SU-DHL-6 (cell line): Measurements from ENCODE around the gene COG1.

Experiments
- H2AFZ ChIP-seq: fragments of 200-600 bp; sonication (generic); 2 replicates; pipeline ENCODE4 v1.6.1; 2014; ENCODE audit warnings: low read depth, mild to moderate bottlenecking, moderate library complexity, mixed read lengths, antibody characterized with exemption, low read length; ENCODE audit not compliant: severe bottlenecking
- H3F3A ChIP-seq: fragments of 200-600 bp; shearing (Covaris generic); 2 replicates; pipeline ENCODE4 v1.6.0; 2016; ENCODE audit warnings: antibody characterized with exemption, mild to moderate bottlenecking; ENCODE audit not compliant: insufficient read depth
- H3K27ac ChIP-seq: fragments of 200-600 bp; sonication (generic); 2 replicates; pipeline ENCODE4 v1.5.1; 2016; ENCODE audit warnings: low read depth, mild to moderate bottlenecking, low read length, moderate library complexity, mixed read lengths
- H3K27me3 ChIP-seq: fragments of 200-600 bp; sonication (generic), shearing (Covaris generic); 2 replicates; pipeline ENCODE4 v1.6.0; 2014; ENCODE audit warnings: mild to moderate bottlenecking, low read length
- H3K36me3 ChIP-seq: fragments of 200-600 bp; sonication (generic); 2 replicates; pipeline ENCODE4 v1.6.1; 2014; ENCODE audit warnings: mild to moderate bottlenecking, low read length, mixed read lengths
- H3K4me2 ChIP-seq: fragments of 300-600, 200-600 bp; shearing (Covaris generic), sonication (generic); 2 replicates; pipeline ENCODE4 v1.6.0; 2014; ENCODE audit warnings: low read length, low read depth, mild to moderate bottlenecking; ENCODE audit not compliant: poor library complexity, severe bottlenecking
- H3K4me3 ChIP-seq: fragments of 200-600 bp; sonication (generic); 2 replicates; pipeline ENCODE4 v1.5.1; 2014; ENCODE audit warnings: antibody characterized with exemption, low read length, mild to moderate bottlenecking, mixed read lengths; ENCODE audit not compliant: insufficient read depth, poor library complexity, severe bottlenecking
- H3K79me2 ChIP-seq: fragments of 200-600 bp; sonication (generic); 2 replicates; pipeline ENCODE4 v1.6.1; 2014; ENCODE audit warnings: mild to moderate bottlenecking, low read length, moderate library complexity; ENCODE audit not compliant: insufficient read depth
- H3K9ac ChIP-seq: fragments of 200-600 bp; sonication (generic); 2 replicates; pipeline ENCODE4 v1.7.0; 2014; ENCODE audit warnings: mild to moderate bottlenecking, low read length
- H3K9me2 ChIP-seq: fragments of 200-600 bp; sonication (generic); replicated peaks from 2 replicates; pipeline ENCODE4 v1.6.1; 2014; ENCODE audit warnings: low read length; ENCODE audit not compliant: insufficient read depth
- H3K9me3 ChIP-seq: fragments of 200-600 bp; sonication (generic); 2 replicates; pipeline ENCODE4 v1.6.1; 2014; ENCODE audit warnings: low read length, mixed read lengths; ENCODE audit not compliant: insufficient read depth
- H4K20me1 ChIP-seq: fragments of 200-600 bp; sonication (generic); 2 replicates; pipeline ENCODE4 v1.6.1; 2014; ENCODE audit warnings: low read depth, mild to moderate bottlenecking, antibody characterized with exemption, low read length, moderate library complexity, mixed read lengths
- EZH2phosphoT487 ChIP-seq: fragments of 200-600 bp; sonication (generic), shearing (Covaris generic); conservative IDR thresholded peaks from 2 replicates; pipeline ENCODE4 v1.6.1; 2018; ENCODE audit warnings: mild to moderate bottlenecking, antibody characterized with exemption, low read length, moderate library complexity, mixed read lengths
- TF ChIP-seq, protein P1 (sequence below): fragments of 200-600 bp; sonication (generic); IDR thresholded peaks from one replicate; pipeline ENCODE4 v1.5.1; 2017; ENCODE audit warnings: antibody characterized with exemption, mild to moderate bottlenecking, low read length, moderate library complexity; ENCODE audit not compliant: insufficient read depth, poor library complexity, severe bottlenecking

The COG1 gene

DNA sequence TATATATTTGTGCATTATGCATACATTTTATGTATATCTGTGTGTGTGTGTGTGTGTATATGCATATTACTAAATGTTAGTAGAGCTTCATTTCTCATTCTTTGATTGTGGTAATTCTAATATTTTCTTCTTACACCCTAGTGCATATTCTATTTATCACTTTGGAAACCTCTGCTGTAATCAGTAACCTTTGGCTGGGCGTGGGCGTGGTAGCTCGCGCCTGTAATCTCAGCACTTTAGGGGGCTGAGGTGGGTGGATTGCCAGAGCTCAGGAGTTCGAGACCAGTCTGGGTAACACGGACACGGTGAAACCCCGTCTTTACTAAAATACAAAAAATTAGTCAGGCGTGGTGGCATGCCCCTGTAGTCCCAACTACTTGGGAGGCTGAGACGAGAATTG is 41.9 kb downstream of the COG1 start:
- H3K9ac ChIP-seq: no peak overlapping the region
- H3K4me3 ChIP-seq: no peak overlapping the region
- no peaks in the 10 kb centered on the region for H3K9me3 ChIP-seq
- no peak for TF ChIP-seq EZH2phosphoT487
- TF ChIP-seq, protein P1, sequence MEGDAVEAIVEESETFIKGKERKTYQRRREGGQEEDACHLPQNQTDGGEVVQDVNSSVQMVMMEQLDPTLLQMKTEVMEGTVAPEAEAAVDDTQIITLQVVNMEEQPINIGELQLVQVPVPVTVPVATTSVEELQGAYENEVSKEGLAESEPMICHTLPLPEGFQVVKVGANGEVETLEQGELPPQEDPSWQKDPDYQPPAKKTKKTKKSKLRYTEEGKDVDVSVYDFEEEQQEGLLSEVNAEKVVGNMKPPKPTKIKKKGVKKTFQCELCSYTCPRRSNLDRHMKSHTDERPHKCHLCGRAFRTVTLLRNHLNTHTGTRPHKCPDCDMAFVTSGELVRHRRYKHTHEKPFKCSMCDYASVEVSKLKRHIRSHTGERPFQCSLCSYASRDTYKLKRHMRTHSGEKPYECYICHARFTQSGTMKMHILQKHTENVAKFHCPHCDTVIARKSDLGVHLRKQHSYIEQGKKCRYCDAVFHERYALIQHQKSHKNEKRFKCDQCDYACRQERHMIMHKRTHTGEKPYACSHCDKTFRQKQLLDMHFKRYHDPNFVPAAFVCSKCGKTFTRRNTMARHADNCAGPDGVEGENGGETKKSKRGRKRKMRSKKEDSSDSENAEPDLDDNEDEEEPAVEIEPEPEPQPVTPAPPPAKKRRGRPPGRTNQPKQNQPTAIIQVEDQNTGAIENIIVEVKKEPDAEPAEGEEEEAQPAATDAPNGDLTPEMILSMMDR: no peak
- H3K36me3 ChIP-seq: peaks cover 13% of the 10 kb centered on the region; the same call in 1 of the 2 replicates
- no peaks in the 10 kb centered on the region for H3F3A ChIP-seq
- H3K79me2 ChIP-seq: peaks cover 50% of the 10 kb centered on the region
- H3K27ac ChIP-seq: no peak overlapping the region
- no peaks in the 10 kb centered on the region for H3K27me3 ChIP-seq
- H3K4me2 ChIP-seq: no peak overlapping the region
- H3K9me2 ChIP-seq: no peaks in the 10 kb centered on the region
- H2AFZ ChIP-seq: no peak overlapping the region
- H4K20me1 ChIP-seq: no peaks in the 10 kb centered on the region

DNA sequence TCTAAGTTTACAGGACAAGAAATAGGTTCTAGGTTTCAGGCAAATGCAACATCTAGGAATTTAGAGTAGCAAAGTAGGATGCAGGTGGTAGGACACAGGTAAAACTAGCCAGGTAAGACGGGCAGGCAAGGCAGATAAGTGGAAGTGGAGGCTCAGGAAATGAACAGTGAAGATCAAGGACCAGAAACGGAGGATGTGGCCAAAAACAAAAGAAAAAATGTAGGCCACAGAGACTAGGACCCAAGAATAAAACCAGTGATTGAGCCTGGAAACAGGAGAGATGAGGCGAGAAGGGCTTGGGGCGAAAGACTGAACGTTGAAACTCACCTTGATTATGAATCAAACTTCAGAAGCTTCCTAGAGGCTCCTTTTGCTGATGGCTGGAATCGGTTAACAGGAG is 44.9 kb downstream of the COG1 start:
- Histone ChIP-seq H4K20me1 (no peaks in the 10 kb centered on the region), H3K9me3 (no peaks in the 10 kb centered on the region), H3K4me2 (peak overlapping the region; percentile 17), H2AFZ (no peak overlapping the region), H3K9me2 (no peaks in the 10 kb centered on the region), H3K4me3 (no peak overlapping the region), H3K27ac (no peak overlapping the region), H3K36me3 (peaks cover 13% of the 10 kb centered on the region; the same call in 1 of the 2 replicates), H3F3A (no peaks in the 10 kb centered on the region), H3K27me3 (no peaks in the 10 kb centered on the region), H3K79me2 (peaks cover 28% of the 10 kb centered on the region), H3K9ac (no peak overlapping the region)
- no peak for TF ChIP-seq EZH2phosphoT487
- TF ChIP-seq, protein P1: no peak

DNA sequence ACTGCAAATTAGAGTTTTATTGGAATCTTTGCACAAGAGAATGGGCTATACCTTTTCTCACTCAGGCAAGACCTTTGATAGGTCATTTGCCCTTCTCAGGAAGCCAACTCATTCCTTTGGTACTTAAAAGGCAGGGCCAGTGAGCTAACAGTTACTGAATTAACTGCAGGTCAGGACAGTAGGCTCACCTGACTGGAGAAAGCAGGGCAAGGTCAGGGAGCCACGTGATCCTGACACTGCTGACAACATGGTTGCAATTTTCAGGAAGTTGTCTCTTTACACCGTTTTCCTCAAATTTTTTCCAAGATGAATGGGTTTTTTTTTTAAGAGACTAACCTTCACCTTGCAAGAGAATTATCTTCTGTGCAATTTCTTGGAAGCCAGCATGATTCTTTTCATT is 47.7 kb downstream of the COG1 start:
- Histone ChIP-seq H3K79me2 (peaks cover 19% of the 10 kb centered on the region; the same call in 1 of the 2 replicates), H2AFZ (no peak overlapping the region), H3K4me3 (no peak overlapping the region), H3K9ac (no peak overlapping the region), H3K36me3 (peaks cover 11% of the 10 kb centered on the region; the same call in 1 of the 2 replicates), H4K20me1 (no peaks in the 10 kb centered on the region), H3K27me3 (no peaks in the 10 kb centered on the region), H3K27ac (no peak overlapping the region), H3K9me2 (no peaks in the 10 kb centered on the region), H3F3A (0 out of 2 replicates have a peak, but pooled peaks cover 7% of the 10 kb centered on the region), H3K9me3 (no peaks in the 10 kb centered on the region), H3K4me2 (no peak overlapping the region)
- TF ChIP-seq EZH2phosphoT487: no peak
- TF ChIP-seq, protein P1: no peak
